GM12878 (cell line): Measurements from ENCODE around the gene CD177.

ENCODE experiments used
- CTCF ChIP-seq, 3 experiments: IDR thresholded peaks in 2 of 3; conservative IDR thresholded peaks in 1 of 3; 2 replicates each; pipeline ENCODE4 v1.5.1; 2011; ENCODE audit warnings: low read depth in 3 of 3, low read length in 3 of 3, mild to moderate bottlenecking in 3 of 3, control low read depth in 2 of 3, moderate library complexity in 2 of 3, inconsistent platforms in 1 of 3, mixed read lengths in 1 of 3; ENCODE audit not compliant: control insufficient read depth in 2 of 3, insufficient read depth in 1 of 3; ENCODE audit errors: extremely low read depth in 1 of 3
- EZH2 ChIP-seq: IDR thresholded peaks from 2 replicates; pipeline ENCODE4 v1.6.1; 2012; ENCODE audit warnings: low read depth, mild to moderate bottlenecking, control low read depth, inconsistent platforms, low read length, borderline replicate concordance; ENCODE audit not compliant: control insufficient read depth
- STAT1 ChIP-seq: fragments of 450-650 bp; conservative IDR thresholded peaks from 2 replicates; pipeline ENCODE4 v1.6.1; 2014; ENCODE audit warnings: antibody characterized with exemption, mild to moderate bottlenecking

GRCh38 chr19:43395561-43395960 is 42.1 kb downstream of the CD177 start:
- TF ChIP-seq STAT1 (no peak), EZH2 (no peak), CTCF (IDR thresholded peaks at IDR 0.05 in 2 of 3, conservative IDR thresholded peaks at IDR 0.05 in 1 of 3; ENCODE audit: control insufficient read depth in 2 of 3, extremely low read depth in 1 of 3, insufficient read depth in 1 of 3, low read depth in 3 of 3, low read length in 3 of 3) (no peak)
